Aorta (tissue), 5 donors: Measurements from ENCODE around the gene SCFD2. TPM values are rescaled to one million over a fixed set of nuclear protein-coding genes. Genes with fewer than 3 reads are reported as not detected.
"Not testable (repeated sequence)": the region's sequence is repeated elsewhere in the genome, so short reads cannot be mapped to it uniquely, and the experiment has no call there.

Experiments used
- ATAC-seq: fragments of 200-7000 bp; cut with Tn5 transposase; one replicate; pipeline ENCODE4 v1.9.1; 2022; ENCODE audit warnings: moderate library complexity; ENCODE audit not compliant: low FRiP score
- DNase-seq, 2 donors: peaks; one replicate each; pipeline ENCODE4 v3.0.0-alpha.2; 2020
- H3K27ac ChIP-seq, 2 donors: one replicate each; pipeline ENCODE4 v1.5.1; 2013; ENCODE audit warnings: low read length in 2 of 2, mild to moderate bottlenecking in 2 of 2, moderate library complexity in 2 of 2, control low read depth in 1 of 2, inconsistent platforms in 1 of 2, low read depth in 1 of 2
- H3K27me3 ChIP-seq, 2 donors: one replicate each; pipeline ENCODE4 v1.6.1; 2013; ENCODE audit warnings: control low read depth in 1 of 2, low read length in 1 of 2, mild to moderate bottlenecking in 1 of 2, moderate library complexity in 1 of 2; ENCODE audit not compliant: insufficient read depth in 2 of 2, control insufficient read depth in 1 of 2
- H3K36me3 ChIP-seq, 2 donors: one replicate each; pipeline ENCODE4 v1.6.1; 2013; ENCODE audit warnings: control low read depth in 1 of 2, low read length in 1 of 2, mild to moderate bottlenecking in 1 of 2; ENCODE audit not compliant: insufficient read depth in 2 of 2, control insufficient read depth in 1 of 2
- H3K4me1 ChIP-seq, 2 donors: one replicate each; pipeline ENCODE4 v1.6.1; 2013; ENCODE audit warnings: low read length in 2 of 2, control low read depth in 1 of 2, mild to moderate bottlenecking in 1 of 2, moderate library complexity in 1 of 2; ENCODE audit not compliant: insufficient read depth in 2 of 2, control insufficient read depth in 1 of 2
- H3K4me3 ChIP-seq, 2 donors: one replicate each; pipeline ENCODE4 v1.5.1; 2013; ENCODE audit warnings: low read length in 2 of 2, control low read depth in 1 of 2, mild to moderate bottlenecking in 1 of 2
- H3K9me3 ChIP-seq: one replicate; pipeline ENCODE4 v1.6.1; 2013; ENCODE audit warnings: mild to moderate bottlenecking, low read length; ENCODE audit not compliant: control insufficient read depth
- WGBS, 2 donors: extraction: QIAGEN DNeasy Blood & Tissue Kit; methylation state at CpG; one replicate each; pipeline ENCODE4 v1.1.7; 2013; 5-methylcytosine and 5-hydroxymethylcytosine counted together
- intact Hi-C, 2 donors: fragments of 100-400 bp; cut with DNase I; formaldehyde crosslinking; loops; one replicate each; pipeline versions ENCODE4 v1.14.2 to v1.15.0; 2022
- polyA plus RNA-seq, 2 donors: library from polyadenylated mRNA; stranded (reverse); fragments of 200-250 nt; gene quantifications; one replicate each; pipeline ENCODE4 v1.2.3, GENCODE V29; 2013
- total RNA-seq, 2 donors: library from RNA; stranded (reverse); fragmentation: NEBNext Ultra II Directional; extraction: Animal tissue kit (Norgen Biotek cat#: 25700); gene quantifications; one replicate each; pipeline ENCODE4 v1.2.1, GENCODE V29; 2021
- donor health status: healthy with polysubstance abuse.
- donor health status: Bipolar disorder and iron deficiency.
- donor health status: DM: no; HTN: no; CAD: no.
- donor health status: DM: no; HTN: no; CAD: no.
- donor health status: DM: yes; HTN: yes; CAD: no.

The SCFD2 gene
- total and polyA plus RNA-seq, 4 donors = 3.5 to 19.2 (median 10.3) TPM

GRCh38 chr4:52836120-52836519 is 529.7 kb downstream of the SCFD2 start:
- ATAC-seq = no peak
- H3K36me3 ChIP-seq = no peaks in the 10 kb centered on the region
- H3K4me1 ChIP-seq = no peaks in the 10 kb centered on the region
- WGBS, 2 donors = 89 to 95% methylated on average over 3 of the region's 3 CpGs
- no peaks in the 10 kb centered on the region for H3K27me3 ChIP-seq
- H3K27ac ChIP-seq = no peak overlapping the region
- intact Hi-C loops = no loop called here
- DNase-seq = no peak
- no peaks in the 10 kb centered on the region for H3K9me3 ChIP-seq
- no peak overlapping the region for H3K4me3 ChIP-seq

GRCh38 chr4:52834641-52835456 is 531.0 kb downstream of the SCFD2 start:
- 92% methylated on average over 8 of the region's 8 CpGs for WGBS, 2 donors
- ATAC-seq, intact Hi-C loops: not testable (repeated sequence)

GRCh38 chr4:52833941-52834525 is 531.8 kb downstream of the SCFD2 start:
- Histone ChIP-seq H3K36me3 (no peaks in the 10 kb centered on the region), H3K9me3 (no peaks in the 10 kb centered on the region), H3K4me3 (no peak overlapping the region), H3K27me3 (no peaks in the 10 kb centered on the region), H3K4me1 (no peaks in the 10 kb centered on the region), H3K27ac (no peak overlapping the region)
- 48 to 54% methylated on average over 3 of the region's 3 CpGs for WGBS, 2 donors
- DNase-seq = no peak
- ATAC-seq = no peak
- intact Hi-C loops = no loop called here

More at GRCh38 chr4:52834641-52835456, 531.0 kb downstream of the SCFD2 start:
- H3K4me3 ChIP-seq, H3K27ac ChIP-seq, H3K36me3 ChIP-seq, H3K9me3 ChIP-seq, H3K27me3 ChIP-seq, H3K4me1 ChIP-seq, DNase-seq: not testable (repeated sequence)

GRCh38 chr4:52825460-52826090 is 540.3 kb downstream of the SCFD2 start:
- no peak overlapping the region for H3K4me3 ChIP-seq

GRCh38 chr4:52824603-52825459 is 541.0 kb downstream of the SCFD2 start:
- no peaks in the 10 kb centered on the region for H3K9me3 ChIP-seq
- ATAC-seq (peak; percentile 36), DNase-seq (no peak)
- no peaks in the 10 kb centered on the region for H3K36me3 ChIP-seq
- H3K27ac ChIP-seq = no peak overlapping the region
- H3K4me3 ChIP-seq = no peak overlapping the region
- H3K4me1 ChIP-seq = no peaks in the 10 kb centered on the region
- intact Hi-C loops = no loop called here
- WGBS, 2 donors = 64 to 67% methylated on average over 12 of the region's 12 CpGs
- peaks cover 0 to 1% of the 10 kb centered on the region in 2 donors for H3K27me3 ChIP-seq

More at GRCh38 chr4:52825460-52826090, 540.3 kb downstream of the SCFD2 start:
- ATAC-seq (no peak), DNase-seq (no peak)
- Histone ChIP-seq H3K27me3 (peaks cover 0 to 1% of the 10 kb centered on the region in 2 donors), H3K9me3 (no peaks in the 10 kb centered on the region), H3K4me1 (no peaks in the 10 kb centered on the region), H3K36me3 (no peaks in the 10 kb centered on the region), H3K27ac (no peak overlapping the region)
- intact Hi-C loops = no loop called here
- WGBS, 2 donors = 77 to 86% methylated on average over 3 of the region's 3 CpGs

GRCh38 chr4:52824270-52824602 is 541.6 kb downstream of the SCFD2 start:
- Histone ChIP-seq H3K4me3 (no peak overlapping the region), H3K27me3 (peaks cover 0 to 1% of the 10 kb centered on the region in 2 donors), H3K4me1 (no peaks in the 10 kb centered on the region), H3K36me3 (no peaks in the 10 kb centered on the region), H3K9me3 (no peaks in the 10 kb centered on the region), H3K27ac (no peak overlapping the region)
- intact Hi-C loops = no loop called here
- WGBS, 2 donors = 97% methylated on average over 6 of the region's 6 CpGs
- ATAC-seq = no peak
- DNase-seq = no peak

- intact Hi-C loops = no loop called here
- ATAC-seq = no peak
- no peak overlapping the region for H3K4me3 ChIP-seq
- H3K36me3 ChIP-seq = no peaks in the 10 kb centered on the region
- no peaks in the 10 kb centered on the region for H3K9me3 ChIP-seq
- WGBS, 2 donors = 87 to 100% methylated on average over 1 of the region's 1 CpG
- no peaks in the 10 kb centered on the region for H3K4me1 ChIP-seq
- H3K27ac ChIP-seq = no peak overlapping the region
- H3K27me3 ChIP-seq = peaks cover 0 to 1% of the 10 kb centered on the region in 2 donors
- no peak for DNase-seq
Measured at GRCh38 chr4:52823702-52824092, 542.2 kb downstream of the SCFD2 start.
